Occipital lobe (tissue), 2 donors: Measurements from ENCODE around the gene ANKDD1A. TPM values are rescaled to one million over a fixed set of nuclear protein-coding genes. Genes with fewer than 3 reads are reported as not detected.
A peak's percentile ranks its signal among the peaks of the same experiment; 100 is the strongest.

Experiments used
- DNase-seq: peaks from one replicate; lab custom pipeline; 2025; lab: John Stamatoyannopoulos, UW
- total RNA-seq: library from RNA; depleted of rRNA; stranded (reverse); fragments of >200 nt; gene quantifications from one replicate; pipeline ENCODE4 v1.2.3, GENCODE V29; 2014

Gene ANKDD1A
- total RNA-seq, 1 donor from 2014 or later: 15.6 TPM

GRCh38 chr15:64895285-64896065, 16.2 kb upstream of the ANKDD1A start:
- DNase-seq: no peak

- no peak for DNase-seq
These were observed 15.2 kb upstream of the ANKDD1A start for GRCh38 chr15:64896371-64897069.

- no peak for DNase-seq
These were observed 14.2 kb upstream of the ANKDD1A start for GRCh38 chr15:64897345-64897985.

- no peak for DNase-seq
These were observed 13.3 kb upstream of the ANKDD1A start for GRCh38 chr15:64898406-64898805.

GRCh38 chr15:64901141-64901540, 10.6 kb upstream of the ANKDD1A start:
- no peak for DNase-seq

- DNase-seq: no peak
These were observed 9.8 kb upstream of the ANKDD1A start for GRCh38 chr15:64901914-64902313.

- no peak for DNase-seq
These were observed 8.8 kb upstream of the ANKDD1A start for GRCh38 chr15:64902863-64903262.

GRCh38 chr15:64903326-64903950, 8.3 kb upstream of the ANKDD1A start:
- no peak for DNase-seq

- no peak for DNase-seq
These were observed 7.5 kb upstream of the ANKDD1A start for GRCh38 chr15:64904189-64904588.

- peak; percentile 72 for DNase-seq
These were observed 6.4 kb upstream of the ANKDD1A start for GRCh38 chr15:64905119-64905831.

- no peak for DNase-seq
These were observed 5.8 kb upstream of the ANKDD1A start for GRCh38 chr15:64905941-64906340.

GRCh38 chr15:64906402-64906801, 5.3 kb upstream of the ANKDD1A start:
- no peak for DNase-seq

- no peak for DNase-seq
These were observed 3.7 kb upstream of the ANKDD1A start for GRCh38 chr15:64907991-64908390.

- no peak for DNase-seq
These were observed 2.2 kb upstream of the ANKDD1A start for GRCh38 chr15:64909546-64909945.

- no peak for DNase-seq
These were observed 950 bp downstream of the ANKDD1A start for GRCh38 chr15:64912379-64913325.

- no peak for DNase-seq
These were observed 4.0 kb downstream of the ANKDD1A start for GRCh38 chr15:64915518-64916227.

GRCh38 chr15:64916365-64916764, 4.7 kb downstream of the ANKDD1A start:
- no peak for DNase-seq

GRCh38 chr15:64917211-64917610, 5.5 kb downstream of the ANKDD1A start:
- no peak for DNase-seq

GRCh38 chr15:64919721-64920120, 8.0 kb downstream of the ANKDD1A start:
- no peak for DNase-seq

GRCh38 chr15:64921711-64922110, 10.0 kb downstream of the ANKDD1A start:
- DNase-seq: no peak
